Endothelial cell of umbilical vein (primary cell): ENCODE results near the gene GPR107.

ENCODE experiments used
- EZH2 ChIP-seq: IDR thresholded peaks from 2 replicates; pipeline ENCODE4 v1.6.1; 2012; ENCODE audit warnings: borderline replicate concordance, low read depth, mild to moderate bottlenecking, moderate library complexity, low read length, inconsistent platforms; ENCODE audit not compliant: severe bottlenecking
- FOS ChIP-seq: IDR thresholded peaks from 2 replicates; pipeline ENCODE4 v1.6.1; 2011; ENCODE audit warnings: mild to moderate bottlenecking, low read length, moderate library complexity, borderline replicate concordance; ENCODE audit not compliant: insufficient read depth
- GATA2 ChIP-seq: IDR thresholded peaks from 2 replicates; pipeline ENCODE4 v1.7.0; 2011; ENCODE audit warnings: low read depth, mild to moderate bottlenecking, moderate library complexity, mixed read lengths, low read length; ENCODE audit not compliant: insufficient read length, insufficient read depth
- JUN ChIP-seq: IDR thresholded peaks from 2 replicates; pipeline ENCODE4 v1.6.1; 2011; ENCODE audit warnings: borderline replicate concordance, low read depth; ENCODE audit not compliant: insufficient read length, insufficient read depth
- POLR2A ChIP-seq: IDR thresholded peaks from 2 replicates; pipeline ENCODE4 v1.6.1; 2012; ENCODE audit warnings: low read depth, mild to moderate bottlenecking, control low read depth, low read length
- POLR2AphosphoS5 ChIP-seq: IDR thresholded peaks from 2 replicates; pipeline ENCODE4 v1.6.1; 2012; ENCODE audit warnings: low read depth, mild to moderate bottlenecking, control low read depth, low read length, moderate library complexity; ENCODE audit not compliant: insufficient read depth
- TF ChIP-seq, protein P1 (sequence below), 2 donors: IDR thresholded peaks; 1 replicate in 1 of 2; 2 replicates in 1 of 2; pipeline ENCODE4 v1.5.1; 2011; ENCODE audit warnings: low read length in 2 of 2, mild to moderate bottlenecking in 2 of 2, moderate library complexity in 2 of 2, control low read depth in 1 of 2, inconsistent platforms in 1 of 2, low read depth in 1 of 2; ENCODE audit not compliant: insufficient read depth in 1 of 2; ENCODE audit errors: extremely low read depth in 1 of 2
- TF ChIP-seq, protein P2 (sequence below): IDR thresholded peaks from 2 replicates; pipeline ENCODE4 v1.6.1; 2011; ENCODE audit not compliant: insufficient read depth, insufficient read length

DNA sequence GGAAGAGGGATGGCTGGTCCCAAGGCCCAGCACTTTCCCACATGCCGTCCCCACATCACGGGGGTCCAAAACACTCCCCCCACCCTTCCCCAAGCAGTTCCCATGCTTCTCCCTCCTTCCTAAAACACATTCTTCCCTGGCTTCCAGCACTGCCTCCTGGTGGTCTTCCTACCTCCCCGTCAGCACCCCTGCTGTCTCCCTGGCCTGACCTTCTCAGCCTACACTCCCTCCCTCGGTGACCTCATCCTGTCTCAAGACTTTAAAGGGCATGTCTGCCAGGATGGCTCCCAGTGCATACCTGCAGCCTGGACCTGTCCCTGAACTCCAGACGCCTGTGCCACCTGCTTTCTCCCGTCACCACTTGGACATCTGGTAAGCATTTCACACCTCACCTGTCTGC lies 114.2 kb downstream of the GPR107 start:
- TF ChIP-seq, protein P1, sequence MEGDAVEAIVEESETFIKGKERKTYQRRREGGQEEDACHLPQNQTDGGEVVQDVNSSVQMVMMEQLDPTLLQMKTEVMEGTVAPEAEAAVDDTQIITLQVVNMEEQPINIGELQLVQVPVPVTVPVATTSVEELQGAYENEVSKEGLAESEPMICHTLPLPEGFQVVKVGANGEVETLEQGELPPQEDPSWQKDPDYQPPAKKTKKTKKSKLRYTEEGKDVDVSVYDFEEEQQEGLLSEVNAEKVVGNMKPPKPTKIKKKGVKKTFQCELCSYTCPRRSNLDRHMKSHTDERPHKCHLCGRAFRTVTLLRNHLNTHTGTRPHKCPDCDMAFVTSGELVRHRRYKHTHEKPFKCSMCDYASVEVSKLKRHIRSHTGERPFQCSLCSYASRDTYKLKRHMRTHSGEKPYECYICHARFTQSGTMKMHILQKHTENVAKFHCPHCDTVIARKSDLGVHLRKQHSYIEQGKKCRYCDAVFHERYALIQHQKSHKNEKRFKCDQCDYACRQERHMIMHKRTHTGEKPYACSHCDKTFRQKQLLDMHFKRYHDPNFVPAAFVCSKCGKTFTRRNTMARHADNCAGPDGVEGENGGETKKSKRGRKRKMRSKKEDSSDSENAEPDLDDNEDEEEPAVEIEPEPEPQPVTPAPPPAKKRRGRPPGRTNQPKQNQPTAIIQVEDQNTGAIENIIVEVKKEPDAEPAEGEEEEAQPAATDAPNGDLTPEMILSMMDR (IDR thresholded peaks at IDR 0.05; ENCODE audit: extremely low read depth in 1 of 2, insufficient read depth in 1 of 2, low read depth in 1 of 2, low read length in 2 of 2) = no peak
- TF ChIP-seq EZH2 (no peak), POLR2A (no peak), POLR2AphosphoS5 (no peak), GATA2 (no peak), JUN (no peak), FOS (no peak)
- TF ChIP-seq, protein P2, sequence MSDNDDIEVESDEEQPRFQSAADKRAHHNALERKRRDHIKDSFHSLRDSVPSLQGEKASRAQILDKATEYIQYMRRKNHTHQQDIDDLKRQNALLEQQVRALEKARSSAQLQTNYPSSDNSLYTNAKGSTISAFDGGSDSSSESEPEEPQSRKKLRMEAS = no peak
